Effector CD8-positive, alpha-beta T cell (primary cell): ENCODE results near the gene DDAH1.

Experiments
- DNase-seq: peaks from one replicate; lab custom pipeline; 2025; lab: John Stamatoyannopoulos, UW

DDAH1 gene

GRCh38 chr1:85328713-85329397 is 136.1 kb downstream of the DDAH1 start:
- no peak for DNase-seq

DNA sequence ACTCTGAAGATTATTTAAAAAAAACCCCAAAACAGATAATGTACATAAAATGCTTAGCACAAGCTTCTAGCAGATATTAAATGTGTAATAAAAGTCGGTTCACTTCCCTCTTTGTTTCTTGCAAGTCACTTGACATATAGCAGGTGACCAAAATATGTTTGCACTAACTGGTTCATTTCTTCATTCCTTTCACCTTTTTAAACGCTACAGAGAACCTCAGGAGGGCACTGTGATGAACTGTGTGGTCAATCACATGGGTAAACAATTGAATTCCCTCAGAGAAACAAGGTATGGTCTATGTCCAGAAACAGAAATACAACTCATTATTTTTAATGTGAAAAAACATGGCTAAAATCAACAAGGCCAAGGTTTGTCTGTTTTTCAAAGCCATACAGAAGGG is 137.2 kb downstream of the DDAH1 start:
- DNase-seq = no peak

DNA sequence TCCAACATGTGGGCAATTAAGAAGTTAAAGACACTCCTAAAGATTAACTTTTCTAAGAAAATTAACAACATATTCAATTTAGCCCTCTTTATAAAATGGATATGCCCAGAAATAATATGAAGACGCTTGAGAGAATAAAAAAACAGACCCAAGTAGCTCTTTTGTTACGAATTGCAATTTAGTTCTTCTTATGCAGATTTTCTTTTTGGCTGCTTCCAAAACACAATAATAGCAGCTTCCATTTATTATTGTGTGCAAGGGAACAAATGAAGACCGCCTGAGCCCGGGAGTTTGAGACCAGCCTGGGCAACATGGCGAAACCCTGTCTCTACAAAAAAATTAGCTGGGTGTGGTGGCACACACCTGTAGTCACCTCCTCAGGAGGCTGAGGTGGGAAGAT is 138.1 kb downstream of the DDAH1 start:
- DNase-seq = no peak

DNA sequence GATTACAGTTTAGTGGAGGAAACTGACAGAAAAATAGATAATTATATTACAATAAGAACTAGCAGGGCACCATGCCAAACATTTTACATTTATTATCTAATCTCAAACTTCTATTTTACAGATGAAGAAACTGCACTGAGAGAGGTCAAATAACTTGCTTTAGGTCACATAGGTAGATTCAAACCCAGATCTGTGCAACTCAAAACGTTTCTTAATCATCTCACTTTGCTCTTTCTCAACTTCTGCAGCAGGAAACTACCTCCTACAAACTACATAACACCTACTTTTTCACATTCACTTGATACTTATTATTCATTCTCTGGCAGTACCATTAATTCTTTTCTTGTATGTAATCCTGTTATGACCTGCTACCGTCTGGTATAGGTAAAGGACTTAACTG is 138.6 kb downstream of the DDAH1 start:
- DNase-seq = no peak

DNA sequence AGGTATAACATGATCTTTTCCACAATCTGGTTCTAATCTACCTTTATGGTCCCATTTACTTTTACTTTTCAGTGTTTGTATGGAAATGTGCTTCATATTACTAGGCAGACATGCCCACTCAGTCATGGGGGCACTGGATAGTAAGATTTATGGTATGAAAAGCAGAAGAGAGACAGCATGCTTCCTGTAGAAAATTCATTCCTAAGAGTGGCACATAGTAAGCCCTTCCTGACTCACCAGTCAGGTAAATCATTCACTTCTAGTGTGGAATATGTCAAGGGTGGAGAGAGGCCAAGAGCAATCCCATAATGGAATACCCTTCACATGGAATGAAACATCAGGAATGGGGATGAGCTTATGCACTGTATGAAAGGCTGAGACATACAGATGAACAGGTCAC is 139.0 kb downstream of the DDAH1 start:
- no peak for DNase-seq

DNA sequence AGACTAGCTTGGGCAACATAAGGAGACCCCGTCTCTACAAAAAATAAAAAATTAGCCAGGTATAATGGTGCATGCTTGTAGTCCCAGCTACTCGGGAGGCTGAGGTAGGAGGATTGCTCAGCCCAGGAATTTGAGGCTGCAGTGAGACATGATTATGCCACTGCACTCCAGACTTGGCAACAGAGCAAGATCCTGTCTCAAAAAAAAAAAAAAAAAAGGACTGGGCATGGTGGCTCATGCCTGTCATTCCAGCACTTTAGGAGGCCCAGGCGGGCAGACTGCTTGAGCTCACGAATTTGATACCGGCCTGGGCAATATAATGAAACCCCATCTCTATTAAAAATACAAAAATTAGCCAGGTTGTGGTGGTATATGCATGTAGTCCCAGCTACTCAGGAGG is 141.2 kb downstream of the DDAH1 start:
- DNase-seq = no peak

GRCh38 chr1:85322655-85323054 is 142.3 kb downstream of the DDAH1 start:
- no peak for DNase-seq

GRCh38 chr1:85321237-85321964 is 143.6 kb downstream of the DDAH1 start:
- DNase-seq = no peak

DNA sequence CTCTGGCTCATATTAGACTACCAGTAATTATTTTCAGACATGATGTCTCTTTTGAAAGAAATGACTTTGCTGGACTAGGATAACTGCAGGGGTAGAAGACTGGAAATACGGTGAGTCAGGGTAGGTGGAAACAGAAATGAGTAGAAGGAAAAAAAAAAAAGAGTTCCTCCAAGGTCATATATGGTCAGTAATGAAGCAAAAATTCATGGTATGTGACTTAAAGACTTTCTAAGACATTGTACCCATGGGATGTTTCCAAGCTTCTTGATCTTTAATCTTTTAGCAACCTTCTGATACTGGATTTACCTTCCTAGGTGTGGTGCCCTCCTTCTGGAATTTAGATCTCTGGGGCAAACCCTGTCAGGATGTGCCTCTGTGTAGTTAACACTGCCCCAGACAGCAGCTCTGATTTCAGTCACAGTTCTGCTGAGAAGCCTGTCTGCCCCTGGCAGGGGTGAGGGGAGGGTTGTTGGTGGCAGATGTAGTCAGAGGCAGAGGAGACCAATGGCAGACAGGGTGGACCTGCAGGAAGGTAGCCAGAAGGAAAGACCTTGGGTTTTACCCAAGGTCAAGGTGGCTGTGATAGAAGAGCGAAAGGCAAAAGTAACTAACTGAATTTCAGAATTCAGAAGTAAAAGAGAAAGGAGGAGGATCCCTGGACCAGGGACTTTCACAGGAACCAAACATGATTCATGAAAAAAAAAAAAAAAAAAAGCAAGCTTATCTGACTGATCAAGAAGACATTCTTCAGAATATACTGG is 144.4 kb downstream of the DDAH1 start:
- DNase-seq = no peak

GRCh38 chr1:85319931-85320330 is 145.0 kb downstream of the DDAH1 start:
- DNase-seq = no peak

DNA sequence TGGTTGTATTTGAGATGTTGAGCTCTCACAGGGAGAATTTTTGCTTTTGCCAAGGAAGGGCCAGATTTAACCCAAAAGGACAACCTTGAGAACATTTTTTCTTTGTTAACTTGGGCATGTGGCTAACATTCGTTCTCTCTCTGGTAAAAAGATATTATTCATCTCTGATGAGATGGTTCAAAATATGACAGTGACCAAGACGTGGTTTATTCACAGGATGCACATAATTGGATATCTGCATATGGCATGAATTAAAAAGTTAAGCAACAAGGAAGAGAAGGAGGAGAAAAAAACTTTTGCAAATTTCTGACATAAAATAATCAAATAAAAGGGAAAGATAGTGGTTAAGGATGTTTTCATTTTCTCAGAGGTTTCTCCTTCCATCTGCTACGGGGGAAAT is 145.5 kb downstream of the DDAH1 start:
- DNase-seq = no peak

GRCh38 chr1:85318217-85318616 is 146.7 kb downstream of the DDAH1 start:
- DNase-seq = no peak

DNA sequence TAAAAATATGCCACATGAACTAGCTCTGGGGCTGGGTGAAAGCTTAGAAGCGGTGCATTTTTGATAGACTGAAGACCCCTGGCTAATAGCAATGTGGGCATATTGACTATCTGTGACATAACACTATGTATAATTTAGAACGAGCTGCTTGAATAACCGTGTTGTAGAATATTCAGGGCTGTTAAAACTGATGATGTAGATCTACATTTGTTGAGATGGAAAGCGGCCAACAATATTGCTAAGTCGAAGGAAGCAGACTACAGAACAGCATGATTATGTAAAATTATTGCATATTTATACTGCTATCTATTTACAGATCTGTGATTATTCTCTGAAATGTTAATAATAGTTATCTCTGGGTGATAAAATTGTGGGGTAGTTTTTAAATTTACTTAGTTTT is 147.4 kb downstream of the DDAH1 start:
- no peak for DNase-seq

DNA sequence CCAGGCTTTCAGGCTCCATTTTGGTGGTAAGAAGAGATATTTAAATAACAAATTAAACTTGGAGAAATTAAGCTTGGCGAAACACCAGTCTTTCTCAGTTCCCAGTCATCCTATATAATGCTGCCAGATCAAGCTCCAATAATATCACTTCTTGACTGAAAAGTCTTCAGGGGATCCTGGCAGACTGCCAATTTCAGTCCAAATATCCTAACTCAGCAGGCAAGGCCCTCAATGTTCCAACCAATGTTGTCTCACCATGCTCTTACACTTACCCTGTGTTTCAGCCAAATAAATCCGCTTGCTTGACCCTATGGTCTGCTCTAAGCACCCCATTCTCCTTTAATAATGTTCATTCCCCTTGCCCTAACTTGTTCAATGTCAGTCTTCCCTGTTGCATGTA is 148.6 kb downstream of the DDAH1 start:
- no peak for DNase-seq

DNA sequence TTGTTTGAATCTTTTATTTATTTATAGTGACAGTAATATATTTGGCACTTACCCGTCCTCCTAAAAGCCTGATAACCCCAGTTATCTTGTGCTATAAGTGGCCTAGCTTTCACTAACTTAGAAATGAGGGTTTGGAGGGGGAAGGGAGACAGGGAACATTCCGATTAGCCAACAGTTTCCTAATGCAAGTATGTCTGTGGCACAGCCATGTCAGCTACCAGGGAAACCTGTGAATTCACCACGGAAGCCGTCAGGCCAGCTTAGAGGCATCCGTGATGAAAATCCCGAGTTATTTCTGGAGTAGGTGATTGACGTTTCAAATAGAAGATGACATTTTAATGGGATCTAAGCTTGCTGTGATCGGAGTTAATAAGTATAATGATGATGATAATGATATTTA is 149.2 kb downstream of the DDAH1 start:
- DNase-seq = no peak

DNA sequence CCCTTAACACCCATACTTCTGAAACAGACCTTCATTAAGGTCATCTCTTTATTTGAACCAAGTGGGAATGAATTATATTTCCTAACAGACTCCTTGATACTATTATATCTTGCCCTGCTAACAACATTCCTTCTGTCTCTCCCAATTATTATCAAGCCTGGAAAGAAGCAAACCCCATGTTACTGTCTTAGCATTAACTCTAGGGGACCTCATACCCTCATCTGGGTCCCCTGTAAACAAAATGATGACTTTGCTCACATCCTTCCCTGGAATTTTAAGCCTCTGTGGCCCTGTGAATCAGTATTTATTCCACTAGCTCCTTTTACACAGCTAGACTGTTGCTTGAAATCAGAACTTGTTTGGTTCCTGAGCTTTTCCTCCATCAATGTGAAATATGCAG is 150.2 kb downstream of the DDAH1 start:
- DNase-seq = no peak

DNA sequence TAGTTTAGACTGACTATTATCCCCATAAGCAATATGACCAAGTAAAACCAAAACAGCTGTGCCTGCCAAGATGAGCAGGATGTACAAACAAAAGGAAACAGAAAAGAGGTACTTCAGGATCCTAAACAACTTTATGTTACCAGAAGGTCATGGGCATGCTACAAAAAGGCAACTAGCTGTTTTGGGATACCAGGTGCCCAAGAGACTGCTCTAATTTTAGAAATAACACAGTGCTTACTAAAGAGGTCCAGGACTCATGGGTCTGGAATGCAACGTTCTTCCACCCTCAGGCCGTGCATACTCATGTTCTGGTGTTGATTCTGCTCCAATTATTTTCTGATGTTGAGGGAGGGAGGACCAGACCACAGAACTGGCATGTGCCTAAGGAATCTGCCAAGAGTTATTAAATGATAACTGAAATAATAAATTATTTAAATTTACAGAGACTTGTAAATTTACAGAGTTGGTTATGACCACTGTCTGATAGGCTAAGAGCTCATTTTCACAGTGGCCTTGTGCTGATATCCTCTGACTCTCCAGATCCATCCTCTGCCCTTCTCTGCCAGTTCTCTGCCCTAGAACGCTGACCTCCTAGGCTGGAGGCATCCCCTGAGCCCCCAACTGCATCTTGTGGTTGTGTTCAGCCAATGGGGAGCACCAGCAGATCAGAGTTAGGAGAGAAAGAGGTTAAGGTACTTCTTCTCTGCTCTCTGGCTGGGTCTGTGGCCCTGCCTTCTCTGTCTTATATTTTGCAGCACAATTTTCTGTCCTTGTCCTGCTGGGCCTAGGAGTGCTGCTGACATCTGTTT is 150.9 kb downstream of the DDAH1 start:
- no peak for DNase-seq

- DNase-seq = no peak
Observed at GRCh38 chr1:85311818-85312217, 153.1 kb downstream of the DDAH1 start.

DNA sequence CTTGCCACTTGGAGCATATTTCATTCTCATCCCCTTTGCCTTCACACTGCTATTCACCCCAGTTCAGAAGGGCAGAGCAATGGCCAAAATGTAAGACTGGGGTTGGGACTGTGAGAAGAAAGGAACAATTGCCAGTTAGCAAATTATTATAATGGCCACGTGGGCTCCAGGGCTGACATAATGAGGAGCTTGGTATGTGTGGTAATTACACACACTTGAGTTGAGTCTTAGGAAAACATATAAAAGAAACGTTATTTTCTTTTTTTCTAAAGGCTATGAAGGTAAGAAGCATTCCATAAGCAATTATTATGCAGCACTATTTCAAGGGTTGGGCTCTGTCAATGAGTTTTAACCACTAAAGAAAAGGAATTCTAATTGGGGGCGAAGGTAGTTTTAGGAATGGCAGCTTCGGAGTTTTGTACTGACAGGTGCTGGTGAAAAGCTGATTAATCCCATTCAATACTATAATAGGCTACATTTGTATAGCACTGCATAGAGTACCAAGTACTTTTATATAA is 156.1 kb downstream of the DDAH1 start:
- no peak for DNase-seq

DNA sequence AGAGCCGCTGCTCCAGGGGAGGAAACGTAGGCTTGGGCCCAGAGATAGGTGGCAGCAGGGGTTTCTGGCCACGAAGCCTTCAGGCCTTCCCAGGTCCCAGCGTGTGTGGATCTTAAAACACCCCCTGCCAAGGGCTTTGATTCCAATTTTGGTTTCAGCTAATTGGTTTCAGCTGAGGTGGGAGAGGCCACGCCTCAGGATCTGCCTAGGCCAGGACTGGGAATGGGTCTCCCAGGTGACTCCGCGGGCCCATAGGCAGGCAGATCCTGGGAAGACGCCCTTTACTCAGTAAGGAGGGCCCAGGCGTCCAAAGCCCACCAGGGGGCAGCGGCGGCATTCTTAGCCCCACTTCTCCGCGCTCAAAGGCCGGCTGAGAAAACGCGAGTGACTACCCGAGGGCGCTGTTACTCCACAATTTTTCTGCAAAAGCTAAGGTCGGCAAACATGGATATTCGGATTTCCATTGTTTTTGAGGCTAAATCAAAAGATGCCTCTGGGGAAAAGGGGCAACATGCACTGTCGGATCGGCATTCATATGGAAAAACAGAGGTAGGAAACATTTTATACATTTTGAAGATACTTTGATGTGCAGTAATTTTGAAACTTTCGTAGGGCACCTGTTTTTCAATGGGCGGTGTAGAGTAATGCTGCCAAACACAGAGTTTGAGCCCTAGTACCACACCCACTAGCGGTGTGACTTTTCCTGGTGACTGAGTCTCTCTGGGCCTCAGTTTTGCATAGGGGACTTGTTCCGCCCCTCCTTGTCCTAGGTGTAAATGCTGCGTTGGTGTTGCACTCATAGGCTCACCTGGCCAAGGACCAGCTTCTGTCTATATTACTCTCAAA is 156.7 kb downstream of the DDAH1 start:
- DNase-seq = peak; percentile 24

DNA sequence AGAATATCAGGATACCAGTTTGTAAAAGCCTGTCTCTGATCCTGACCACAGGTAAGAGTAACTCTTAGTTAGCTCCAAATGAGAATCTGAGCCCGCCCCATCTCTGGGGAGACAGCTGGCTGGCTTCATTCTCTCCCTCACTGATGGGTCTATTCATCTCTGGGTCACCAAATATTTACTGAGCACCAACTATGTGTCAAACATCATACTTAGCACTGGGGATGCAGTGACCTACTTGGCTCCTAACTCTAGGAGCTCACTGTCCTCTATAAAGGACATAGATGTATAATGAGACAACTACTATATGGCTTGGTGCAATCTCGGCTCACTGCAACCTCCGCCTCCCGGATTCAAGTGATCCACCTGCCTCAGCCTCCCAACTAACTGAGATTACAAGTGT is 158.7 kb downstream of the DDAH1 start:
- no peak for DNase-seq
